Gastrocnemius medialis (tissue), 4 donors: Measurements from ENCODE around the gene NPFF.

Experiments
- CTCF ChIP-seq, 5 experiments: fragments of 450-650 bp in 3 of 5; fragments of 200-600 bp in 2 of 5; sonication (generic) in 2 of 5; IDR thresholded peaks in 4 of 5; conservative IDR thresholded peaks in 1 of 5; 1 replicate in 4 of 5; 2 replicates in 1 of 5; pipeline ENCODE4 v1.5.1; 2016 to 2019; ENCODE audit warnings: antibody characterized with exemption in 5 of 5, mild to moderate bottlenecking in 3 of 5, moderate library complexity in 3 of 5
- POLR2A ChIP-seq, 2 donors: fragments of 450-650 bp; IDR thresholded peaks; one replicate each; pipeline ENCODE4 v1.6.1; 2017; ENCODE audit warnings: antibody characterized with exemption in 2 of 2, mild to moderate bottlenecking in 2 of 2, moderate library complexity in 2 of 2

GRCh38 chr12:53489242-53489864 is 17.9 kb downstream of the NPFF start:
- TF ChIP-seq CTCF (IDR thresholded peaks at IDR 0.05 in 4 of 5, conservative IDR thresholded peaks at IDR 0.05 in 1 of 5) (no peak), POLR2A (IDR thresholded peaks at IDR 0.05) (no peak)
